Inflammatory macrophage treated with lipopolysaccharide for 4 hours (primary cell): ENCODE measurements around the gene C3orf22.
"Not testable (repeated sequence)": the region's sequence is repeated elsewhere in the genome, so short reads cannot be mapped to it uniquely, and the experiment has no call there.

Experiments used
- DNase-seq: peaks from one replicate; pipeline ENCODE4 v3.0.0-alpha.2; 2020

The C3orf22 gene

GRCh38 chr3:126542340-126543241 is 16.1 kb downstream of the C3orf22 start:
- no peak for DNase-seq

- no peak for DNase-seq
Observed at GRCh38 chr3:126541628-126542339, 16.9 kb downstream of the C3orf22 start.

- DNase-seq: no peak
Observed at GRCh38 chr3:126540951-126541627, 17.6 kb downstream of the C3orf22 start.

DNA sequence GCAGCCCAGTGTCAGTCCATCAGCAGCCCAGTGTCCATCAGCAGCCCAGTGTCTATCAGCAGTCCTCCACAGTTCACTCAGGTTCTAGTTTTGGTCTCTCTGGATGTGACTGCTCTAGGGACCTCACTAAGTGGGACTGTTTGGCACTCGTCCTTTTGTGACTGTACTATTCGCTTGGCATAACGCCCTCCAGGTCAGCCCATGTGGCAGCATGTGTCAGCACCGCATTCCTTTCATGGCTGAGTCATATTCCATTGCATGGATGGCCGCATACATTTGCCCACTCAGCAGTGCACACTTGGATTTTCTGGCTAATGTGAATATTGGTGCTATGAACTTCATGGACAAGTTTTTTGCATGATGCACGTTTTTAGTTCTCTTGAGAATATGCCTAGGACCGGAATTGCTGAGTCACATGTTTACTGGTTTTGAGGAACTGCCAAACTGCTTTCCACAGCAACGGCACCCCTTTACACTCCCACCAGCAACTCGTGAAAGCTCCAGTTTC is 18.3 kb downstream of the C3orf22 start:
- DNase-seq: peak; percentile 75

- DNase-seq: no peak
Observed at GRCh38 chr3:126539558-126540250, 19.0 kb downstream of the C3orf22 start.

GRCh38 chr3:126538966-126539365 is 19.8 kb downstream of the C3orf22 start:
- no peak for DNase-seq

GRCh38 chr3:126538316-126538715 is 20.4 kb downstream of the C3orf22 start:
- DNase-seq: no peak

- no peak for DNase-seq
Observed at GRCh38 chr3:126537730-126538281, 20.9 kb downstream of the C3orf22 start.

GRCh38 chr3:126537116-126537729 is 21.5 kb downstream of the C3orf22 start:
- DNase-seq: no peak

DNA sequence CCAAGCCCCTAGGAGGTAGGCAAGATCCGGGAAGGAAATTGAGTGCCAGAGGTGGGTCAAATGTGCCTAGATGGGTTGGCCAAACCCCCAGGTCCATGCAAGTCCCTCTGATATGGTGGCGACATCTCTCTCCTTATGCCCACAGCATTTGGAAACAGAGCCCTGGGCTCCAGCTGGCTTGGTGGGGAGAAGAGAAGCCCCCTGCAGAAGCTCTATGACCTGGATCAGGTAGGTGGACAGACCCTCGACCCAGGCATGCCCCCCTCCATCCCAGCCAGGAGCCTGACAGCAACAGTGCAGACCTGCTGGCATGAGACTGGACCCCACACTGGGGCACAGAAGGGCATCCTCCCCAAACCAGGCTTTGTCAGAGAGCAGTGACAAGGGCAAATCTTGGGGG is 22.6 kb downstream of the C3orf22 start:
- DNase-seq: no peak

- no peak for DNase-seq
Observed at GRCh38 chr3:126535636-126536035, 23.1 kb downstream of the C3orf22 start.

DNA sequence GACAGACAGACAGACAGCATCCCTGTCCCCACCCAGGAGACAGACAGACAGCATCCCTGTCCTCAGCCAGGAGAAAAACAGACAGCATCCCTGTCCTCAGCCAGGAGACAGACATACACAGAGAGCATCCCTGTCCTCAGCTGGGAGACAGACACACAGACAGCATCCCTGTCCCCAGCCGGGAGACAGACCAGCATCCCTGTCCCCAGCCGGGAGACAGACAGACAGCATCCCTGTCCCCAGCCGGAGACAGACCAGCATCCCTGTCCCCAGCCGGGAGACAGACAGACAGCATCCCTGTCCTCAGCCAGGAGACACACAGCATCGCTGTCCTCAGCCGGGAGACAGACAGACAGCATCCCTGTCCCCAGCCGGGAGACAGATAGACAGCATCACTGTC is 24.0 kb downstream of the C3orf22 start:
- DNase-seq: not testable (repeated sequence)

- peak; percentile 35 for DNase-seq
Observed at GRCh38 chr3:126533506-126533905, 25.2 kb downstream of the C3orf22 start.

DNA sequence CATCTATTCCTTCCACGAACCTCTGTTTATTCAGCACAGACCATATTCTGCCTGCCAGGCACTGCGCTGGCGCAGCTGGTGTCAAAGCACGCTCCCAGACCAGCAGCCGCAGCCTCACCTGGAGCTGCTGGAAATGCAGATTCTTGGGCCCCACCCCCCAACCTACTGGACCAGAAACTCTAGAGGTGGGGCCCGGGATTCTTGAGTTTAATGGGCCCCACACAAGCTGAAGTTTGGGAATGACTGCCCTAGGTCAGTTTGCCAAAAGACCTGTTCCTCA is 27.7 kb downstream of the C3orf22 start:
- no peak for DNase-seq

GRCh38 chr3:126530171-126531050 is 28.3 kb downstream of the C3orf22 start:
- DNase-seq: peak; percentile 34

DNA sequence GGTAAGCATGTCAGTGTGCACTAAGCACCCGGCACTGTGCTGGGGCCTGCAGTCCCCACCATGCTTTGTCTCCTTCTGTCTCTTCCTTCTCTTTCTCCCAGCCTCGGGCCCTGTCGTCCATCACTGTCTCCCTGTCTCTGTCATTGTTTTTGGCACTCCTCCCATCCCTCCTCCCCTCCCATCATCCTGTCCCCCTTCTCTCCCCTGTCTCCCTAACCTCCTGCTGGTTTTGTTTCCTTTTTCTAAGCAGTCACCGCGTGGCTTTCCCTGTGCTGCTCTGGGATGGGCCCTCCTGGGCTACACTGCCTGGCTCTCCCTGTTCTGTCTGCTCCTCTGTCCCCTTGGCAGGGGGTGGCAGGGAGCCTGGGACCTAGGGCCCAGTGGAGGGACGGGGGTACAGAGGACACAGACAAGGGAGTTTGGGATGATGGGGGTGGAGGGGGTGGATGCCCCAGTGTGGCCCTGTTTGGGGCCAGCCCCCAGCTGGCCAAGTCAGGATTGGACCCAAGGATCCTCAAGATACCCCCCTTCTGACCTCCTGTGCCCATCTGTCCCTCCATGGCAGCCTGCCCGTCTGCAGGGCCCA is 29.1 kb downstream of the C3orf22 start:
- DNase-seq: no peak

DNA sequence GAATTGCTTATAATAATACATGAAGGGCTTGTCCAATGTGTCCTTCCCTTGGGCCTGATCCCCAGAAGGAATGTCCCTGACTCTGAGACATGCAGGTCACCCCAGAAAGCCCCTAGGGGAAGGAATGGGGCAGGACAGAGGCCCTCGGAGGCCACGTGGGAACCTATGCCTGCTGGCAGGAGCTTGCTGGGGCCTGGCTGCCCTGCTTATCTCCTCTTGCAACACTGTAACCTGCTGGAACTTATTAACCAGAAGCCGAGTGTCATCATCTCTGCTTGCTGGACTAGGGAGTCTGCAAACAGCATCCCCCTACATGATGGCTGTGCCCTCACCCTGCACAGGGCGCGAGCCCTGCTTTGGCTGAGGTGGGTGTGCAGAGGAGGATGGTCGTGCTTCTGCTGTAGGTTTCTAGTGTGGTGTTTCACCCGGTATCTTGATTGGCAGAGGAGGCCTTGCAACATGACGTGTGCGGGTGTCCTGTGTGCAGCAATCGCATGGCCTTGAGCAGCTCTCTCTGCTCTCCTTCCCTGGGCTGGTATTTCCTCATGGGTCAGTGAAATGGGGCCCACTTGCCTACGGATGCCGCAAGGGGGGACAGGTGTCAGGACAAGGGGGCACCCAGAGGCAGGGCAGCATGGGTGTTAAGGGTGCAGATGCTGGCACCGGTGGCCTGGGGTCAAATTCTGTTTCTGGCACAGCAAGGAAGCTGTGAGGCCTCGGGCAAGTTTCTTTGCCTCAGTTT is 29.8 kb downstream of the C3orf22 start:
- DNase-seq: peak; percentile 30

DNA sequence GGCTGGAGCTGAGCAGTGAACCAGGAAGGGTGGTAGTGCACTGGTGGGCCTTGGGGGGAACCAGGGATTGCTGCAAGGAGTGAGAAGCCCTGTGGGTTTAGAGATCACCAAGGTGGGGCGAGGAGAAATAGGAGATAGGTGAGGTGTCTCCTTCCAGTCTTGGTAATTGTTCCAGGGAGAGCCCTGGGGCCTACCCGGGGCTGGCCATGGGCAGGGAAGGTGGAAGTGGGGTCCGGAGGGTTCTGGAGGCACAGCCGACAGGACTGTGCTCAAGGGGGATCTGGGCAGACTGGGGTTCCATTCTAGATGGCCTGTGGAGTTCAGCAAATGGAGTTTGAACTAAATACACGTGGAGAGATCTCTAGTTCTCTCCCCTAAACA is 30.3 kb downstream of the C3orf22 start:
- no peak for DNase-seq

- no peak for DNase-seq
Observed at GRCh38 chr3:126527455-126528211, 31.1 kb downstream of the C3orf22 start.
